ENCODE data around the gene MOB3B.

Gene MOB3B

DNA sequence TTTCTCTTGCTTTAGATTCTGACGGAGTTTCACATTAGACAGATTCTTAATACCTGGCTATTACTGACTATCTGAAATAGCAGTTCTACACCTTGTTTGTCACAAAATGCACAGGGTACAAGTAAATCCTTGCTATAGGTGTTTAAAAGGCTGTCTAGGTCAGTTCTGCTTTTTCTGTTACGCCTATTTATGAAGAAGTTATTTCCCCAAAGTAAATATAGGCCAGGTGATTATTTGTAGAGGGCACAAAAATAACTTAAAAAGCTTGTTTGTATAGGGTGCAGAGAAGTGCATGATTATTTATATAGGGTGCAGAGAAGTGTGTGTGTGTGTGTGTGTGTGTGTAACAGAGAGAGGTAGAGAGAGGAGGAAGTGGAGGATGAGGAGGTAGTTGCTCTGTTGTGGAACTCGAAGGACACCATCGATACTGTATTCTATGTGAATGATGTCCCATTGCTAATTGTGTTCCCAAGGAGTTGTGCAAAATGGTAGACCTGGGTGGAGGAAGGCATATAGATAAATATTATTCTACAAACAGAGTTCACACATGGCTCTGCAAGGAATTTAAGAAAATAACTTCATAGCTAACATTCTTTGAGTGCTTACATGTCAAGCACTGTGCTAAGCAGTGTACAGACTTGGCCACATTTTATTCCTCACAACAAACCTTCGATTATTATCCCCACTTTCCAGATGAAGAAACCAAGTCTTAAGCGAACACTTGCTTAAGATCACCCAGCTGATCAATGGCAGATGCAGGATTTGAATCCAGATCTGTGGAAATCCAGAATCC lies 136.4 kb downstream of the MOB3B start:
- DNase-seq (ENCODE audit: low read depth in 2 of 2), result no peak

DNA sequence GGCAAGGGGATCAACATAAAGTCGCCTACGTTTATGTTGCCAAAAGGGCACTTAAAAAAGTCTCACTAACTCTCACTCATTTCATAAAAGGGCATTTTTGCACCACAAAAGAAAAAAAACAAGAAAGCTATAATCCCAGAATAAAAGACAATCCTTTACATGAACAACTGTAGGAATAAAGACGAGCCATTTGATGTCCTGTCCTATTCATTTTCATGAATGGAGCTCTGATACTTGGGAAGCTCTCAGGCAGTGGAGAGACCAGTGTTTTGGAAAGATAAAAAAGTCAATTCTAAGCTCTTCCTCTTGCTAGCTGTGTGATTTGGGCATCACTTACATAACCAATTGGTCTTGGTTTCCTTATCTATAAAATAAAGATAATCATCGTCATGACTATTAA lies 137.2 kb downstream of the MOB3B start:
- no peak for DNase-seq (ENCODE audit: low read depth in 2 of 2)

DNA sequence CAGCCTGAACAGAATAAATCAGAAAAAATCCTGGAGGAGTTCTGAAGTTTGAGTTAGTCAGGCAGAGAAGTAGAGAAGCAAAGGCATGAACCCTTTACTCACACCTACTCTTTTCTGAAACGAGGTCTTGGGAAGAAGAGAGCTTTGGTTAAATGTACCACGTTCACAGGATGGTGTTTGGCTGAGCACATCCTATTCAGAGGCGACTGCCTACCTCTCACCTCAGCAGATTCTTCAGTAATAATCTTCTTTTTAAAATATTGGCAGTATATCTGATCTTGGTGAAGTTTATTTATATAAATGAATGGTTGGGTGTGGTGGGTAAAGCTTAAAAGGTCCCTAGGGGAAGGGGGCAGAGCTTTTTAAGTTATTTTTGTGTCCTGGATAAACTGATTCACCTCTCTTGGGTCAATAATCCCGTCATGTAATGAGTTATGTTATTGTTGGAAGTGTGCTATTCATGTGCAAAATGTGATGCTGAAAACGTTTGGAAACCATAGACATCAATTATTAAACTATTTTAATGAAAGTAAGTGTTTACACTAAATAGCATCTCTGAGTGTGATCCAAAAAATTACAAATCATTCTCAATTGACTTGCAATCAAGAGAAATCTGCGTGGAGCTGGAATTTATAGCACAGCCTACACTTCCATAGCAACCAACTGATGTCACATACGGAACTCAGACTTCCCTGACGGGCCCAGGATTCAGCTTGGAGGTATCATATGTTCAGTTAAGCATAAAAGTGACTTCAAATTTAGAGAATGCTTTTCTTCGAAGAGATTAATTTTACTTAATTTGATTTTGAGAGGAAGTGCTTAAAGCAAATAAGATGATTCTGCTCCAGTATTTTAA lies 138.3 kb downstream of the MOB3B start:
- DNase-seq (ENCODE audit: low read depth in 2 of 2), result no peak

DNA sequence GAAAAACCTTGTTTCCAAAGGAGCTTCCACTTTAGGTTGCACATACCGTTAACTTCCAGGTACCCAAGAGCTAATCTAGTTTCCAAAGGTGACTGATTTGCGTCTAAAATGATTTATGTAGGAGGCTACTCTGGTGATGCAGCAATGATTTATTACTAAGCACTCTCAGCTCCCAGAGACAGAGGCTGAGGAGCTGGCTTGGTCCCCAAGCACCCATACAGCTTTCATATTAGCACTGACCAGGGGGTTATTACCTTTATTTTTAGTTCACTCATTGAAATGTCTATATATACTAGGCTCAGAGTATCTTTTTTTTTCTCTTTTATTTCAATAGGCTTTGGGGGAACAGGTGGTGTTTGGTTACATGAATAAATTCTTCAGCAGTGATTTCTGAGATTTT lies 141.5 kb downstream of the MOB3B start:
- no peak for DNase-seq (ENCODE audit: low read depth in 2 of 2)

DNA sequence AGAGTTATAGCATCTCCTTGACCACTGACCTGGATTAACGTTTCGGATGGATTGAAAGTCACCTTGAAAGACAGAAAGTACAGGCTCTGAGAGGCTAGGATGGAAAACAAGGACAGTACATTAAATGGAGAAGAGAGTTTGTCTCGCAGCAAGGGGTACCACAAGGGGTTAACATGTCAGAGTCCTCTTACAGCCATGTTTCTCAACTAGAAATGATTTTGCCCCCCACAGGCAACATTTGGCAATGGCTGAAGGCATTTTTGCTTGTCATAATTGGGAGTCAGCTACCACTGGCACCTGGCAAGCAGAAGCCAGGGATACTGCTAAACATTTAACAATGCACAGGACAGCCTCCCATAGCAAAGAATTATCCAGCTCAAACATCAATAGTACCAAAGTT lies 141.9 kb downstream of the MOB3B start:
- DNase-seq (ENCODE audit: low read depth in 2 of 2), result no peak

DNA sequence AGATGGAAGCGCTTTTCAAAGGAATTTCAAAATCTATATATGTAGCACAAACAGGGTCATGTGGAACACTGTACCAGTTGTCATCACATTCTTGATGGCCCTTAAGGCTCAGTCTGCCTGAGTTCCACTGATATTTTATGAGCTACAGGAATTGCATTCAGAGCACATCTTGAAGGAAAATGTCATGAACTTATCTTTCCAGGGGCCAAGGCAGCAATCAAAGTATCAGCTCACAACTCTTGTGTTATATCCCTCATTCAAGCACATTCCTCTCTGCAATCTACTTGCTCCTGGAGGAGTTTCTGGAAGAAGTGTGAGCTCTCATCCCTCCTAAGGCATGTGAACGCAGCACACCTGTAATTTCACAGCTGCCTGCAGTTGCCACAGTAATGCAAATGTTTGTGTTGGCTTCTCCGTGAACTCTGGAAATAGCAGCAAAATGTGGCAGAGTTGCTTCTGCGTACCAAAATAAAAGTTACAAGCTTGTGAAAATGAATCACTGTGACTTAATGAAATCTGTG lies 143.0 kb downstream of the MOB3B start:
- DNase-seq (ENCODE audit: low read depth in 2 of 2), result no peak

DNA sequence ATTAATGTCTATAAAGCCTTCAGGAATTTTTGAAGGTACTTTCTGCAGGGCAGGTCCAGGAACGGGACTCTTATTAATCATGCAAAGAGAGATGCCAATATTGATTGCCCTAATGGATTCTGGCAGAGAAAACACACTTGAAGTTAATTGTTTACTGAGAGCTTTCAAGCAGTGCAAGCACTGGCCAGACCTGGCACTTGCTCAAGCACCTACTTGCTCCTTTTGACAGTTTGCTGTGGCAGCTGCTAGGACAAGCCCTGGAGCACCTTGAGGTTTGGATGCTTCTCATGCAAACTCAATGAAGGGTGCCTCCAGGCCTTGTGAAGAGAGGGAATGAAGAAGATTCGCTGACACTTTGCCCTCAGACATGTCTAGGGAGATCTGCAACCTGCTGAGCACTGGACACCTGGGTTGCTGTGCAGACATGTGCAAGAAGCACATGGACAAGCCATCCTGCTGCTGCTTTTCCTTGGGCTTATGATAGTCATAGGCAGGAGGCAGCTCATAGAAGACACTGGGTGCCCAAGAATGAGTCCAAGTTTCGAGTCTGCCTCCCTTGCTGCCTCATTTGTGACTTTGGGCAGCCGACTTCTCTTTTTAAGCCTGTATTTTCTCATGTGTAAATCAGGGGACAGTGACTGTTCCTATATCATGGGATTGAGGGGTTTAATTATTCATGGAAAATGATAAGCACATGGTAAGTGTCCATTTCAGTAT lies 143.8 kb downstream of the MOB3B start:
- DNase-seq (ENCODE audit: low read depth in 2 of 2), result no peak

DNA sequence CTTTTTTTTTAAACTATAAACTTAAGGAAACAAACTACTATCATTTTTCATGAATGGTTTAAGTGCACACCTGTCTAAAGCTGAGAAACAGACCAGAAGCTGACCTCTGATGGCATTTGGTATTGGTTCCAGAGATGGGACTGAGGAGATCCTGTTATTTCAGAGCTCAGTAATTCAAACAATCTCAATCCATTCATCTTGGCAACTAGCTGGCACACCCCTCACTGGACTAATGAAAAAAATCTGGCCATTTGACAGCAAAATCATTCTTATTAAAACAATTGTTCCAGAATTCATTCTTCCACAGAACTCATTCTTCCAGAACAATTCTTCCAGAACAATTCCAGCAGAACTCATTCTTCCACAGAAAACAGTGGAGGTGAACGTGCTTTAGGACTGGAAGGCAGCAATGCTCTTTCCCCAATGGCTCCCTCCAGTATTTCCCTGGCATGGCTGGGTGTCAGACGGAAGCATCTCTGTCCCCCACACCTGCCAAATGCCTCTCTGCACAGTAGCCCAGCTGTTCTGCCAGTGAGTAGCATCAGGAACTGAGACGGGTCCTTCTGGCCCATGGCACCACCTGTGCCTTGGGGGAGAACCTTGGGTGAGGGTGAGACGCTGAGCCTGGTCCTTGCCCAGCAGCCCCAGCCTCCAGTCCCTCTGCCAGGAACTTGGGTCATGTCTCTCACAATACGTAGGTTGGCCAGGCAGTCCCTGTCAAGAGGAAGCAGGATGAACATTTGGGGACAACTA lies 145.2 kb downstream of the MOB3B start:
- no peak for DNase-seq (ENCODE audit: low read depth in 2 of 2)

DNA sequence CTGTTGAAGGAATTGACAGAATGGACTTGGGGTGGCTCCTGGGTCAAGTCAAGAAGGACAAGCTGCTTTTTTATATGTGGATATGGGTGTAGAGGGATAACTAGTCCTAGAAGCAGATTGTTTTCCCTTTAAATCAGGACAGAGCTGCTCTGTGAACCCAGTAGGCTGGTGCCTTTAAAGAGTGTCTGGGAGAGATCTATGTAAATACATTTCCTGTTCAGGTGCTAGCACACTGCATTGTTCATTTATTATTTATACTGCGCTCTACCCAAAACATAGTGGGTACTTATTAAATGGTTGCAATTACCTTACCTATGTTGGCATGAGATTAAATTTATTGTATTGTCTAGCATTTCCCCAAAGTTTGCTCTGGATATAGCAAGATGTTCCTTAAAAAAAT lies 146.1 kb downstream of the MOB3B start:
- no peak for DNase-seq (ENCODE audit: low read depth in 2 of 2)

DNA sequence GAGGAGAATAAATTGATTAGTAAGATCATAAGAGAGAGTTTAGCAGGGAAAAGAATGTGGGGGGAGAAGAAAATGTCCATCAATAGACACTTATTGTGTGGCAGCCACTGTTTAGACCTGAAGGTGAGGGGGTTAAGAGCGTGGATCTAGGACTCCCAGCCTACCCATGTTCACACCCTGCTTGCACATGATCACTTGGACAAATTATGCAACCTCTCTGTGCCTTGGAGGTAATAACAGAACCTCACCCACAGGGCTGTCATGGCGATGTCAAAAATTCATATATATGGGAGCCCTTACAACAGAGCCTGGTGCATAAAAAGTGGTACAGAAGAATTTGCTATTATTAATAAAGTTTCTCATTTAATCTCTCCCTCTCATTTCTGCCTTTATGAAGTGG lies 146.6 kb downstream of the MOB3B start:
- no peak for DNase-seq (ENCODE audit: low read depth in 2 of 2)

DNA sequence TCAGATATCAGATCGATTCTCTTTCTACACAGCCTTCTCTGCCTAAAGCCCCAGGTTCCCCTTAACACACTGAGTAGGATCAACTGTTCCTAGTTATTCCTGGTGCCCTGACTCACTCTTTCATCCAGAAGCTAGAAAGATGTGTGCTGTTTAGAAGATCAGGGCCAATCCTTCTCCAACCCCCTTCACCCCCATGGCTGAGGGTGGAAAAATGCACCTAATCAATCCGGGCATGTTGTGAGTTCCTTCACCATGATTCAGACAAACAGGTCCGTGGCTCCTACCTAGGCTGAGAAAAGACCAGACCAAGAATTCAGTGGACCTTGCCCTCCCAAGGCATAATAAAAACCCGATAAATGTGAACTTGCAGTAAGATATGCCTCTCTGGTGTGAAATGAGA lies 147.3 kb downstream of the MOB3B start:
- no peak for DNase-seq (ENCODE audit: low read depth in 2 of 2)

DNA sequence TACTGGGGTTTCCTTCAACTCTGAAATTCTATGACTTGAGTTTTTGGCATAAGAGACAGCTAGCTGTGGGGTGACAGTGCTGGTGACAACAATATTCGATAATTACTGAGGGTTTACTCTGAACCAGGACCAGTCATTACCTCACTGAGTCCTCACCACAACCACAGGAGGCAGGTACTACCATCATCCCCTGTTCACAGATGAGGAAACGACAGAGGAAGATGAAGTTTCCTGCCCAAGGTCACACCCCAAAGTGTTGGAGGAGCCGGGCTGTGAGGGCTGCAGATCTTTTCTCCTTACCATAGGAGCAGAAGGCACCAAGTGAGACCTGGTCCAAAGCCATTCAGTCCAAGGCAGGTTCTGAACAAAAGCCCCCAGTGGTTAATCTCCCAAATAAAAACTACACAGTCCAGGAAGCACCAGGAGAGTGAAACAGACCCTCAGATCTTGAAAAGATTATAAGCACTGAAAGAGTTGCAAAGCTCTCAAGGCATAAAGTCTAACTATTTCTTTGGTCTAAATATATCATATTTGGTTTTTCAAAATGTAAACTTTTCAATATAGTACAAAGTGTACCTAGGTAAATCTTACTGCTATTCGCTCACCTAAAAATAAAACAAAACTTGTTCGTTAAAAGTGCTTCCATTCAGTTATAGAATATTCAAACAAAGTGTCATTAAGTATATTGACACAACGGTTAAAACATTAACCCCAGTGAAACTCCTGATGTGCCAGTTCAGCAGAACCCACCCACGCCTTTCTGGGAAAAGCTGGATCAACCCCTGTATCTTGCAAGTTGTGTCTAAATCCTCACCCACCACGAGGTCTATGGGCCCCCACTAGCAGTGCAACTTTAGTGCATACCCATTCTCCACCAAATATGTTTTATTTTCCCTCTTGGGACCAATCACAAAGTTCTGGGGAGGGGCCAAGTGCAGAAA lies 150.0 kb downstream of the MOB3B start:
- no peak for DNase-seq (ENCODE audit: low read depth in 2 of 2)

DNA sequence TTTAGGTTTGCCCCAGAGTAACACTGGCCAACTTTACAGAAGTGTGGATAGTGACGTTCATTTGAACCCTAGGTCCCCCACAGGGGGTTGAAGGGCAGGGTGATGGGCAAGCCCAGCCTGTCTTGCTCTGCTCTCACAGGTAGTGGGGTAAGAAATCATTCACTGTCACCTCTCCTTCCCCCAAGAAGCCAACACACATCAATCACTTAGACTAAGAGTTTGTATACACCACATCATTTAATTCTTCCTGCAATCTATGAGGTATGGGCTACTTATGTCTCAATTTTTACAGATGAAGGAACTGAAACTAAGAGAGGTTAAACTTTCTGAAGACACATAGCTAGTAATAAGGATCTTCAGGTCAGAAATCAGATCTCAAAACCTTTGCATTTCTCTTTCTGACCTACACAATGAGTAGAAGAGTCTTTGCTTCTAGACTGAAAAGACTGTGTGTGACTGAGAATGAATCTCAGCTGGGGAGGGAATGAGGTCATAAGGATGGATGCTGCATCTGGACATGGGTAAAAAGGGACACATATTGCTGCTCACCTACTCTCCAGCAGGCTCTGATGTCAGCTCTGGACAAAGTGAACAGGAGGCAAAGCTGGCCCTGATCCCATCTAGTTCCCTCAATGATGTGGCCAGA lies 151.7 kb downstream of the MOB3B start:
- DNase-seq (ENCODE audit: low read depth in 2 of 2), result no peak

DNA sequence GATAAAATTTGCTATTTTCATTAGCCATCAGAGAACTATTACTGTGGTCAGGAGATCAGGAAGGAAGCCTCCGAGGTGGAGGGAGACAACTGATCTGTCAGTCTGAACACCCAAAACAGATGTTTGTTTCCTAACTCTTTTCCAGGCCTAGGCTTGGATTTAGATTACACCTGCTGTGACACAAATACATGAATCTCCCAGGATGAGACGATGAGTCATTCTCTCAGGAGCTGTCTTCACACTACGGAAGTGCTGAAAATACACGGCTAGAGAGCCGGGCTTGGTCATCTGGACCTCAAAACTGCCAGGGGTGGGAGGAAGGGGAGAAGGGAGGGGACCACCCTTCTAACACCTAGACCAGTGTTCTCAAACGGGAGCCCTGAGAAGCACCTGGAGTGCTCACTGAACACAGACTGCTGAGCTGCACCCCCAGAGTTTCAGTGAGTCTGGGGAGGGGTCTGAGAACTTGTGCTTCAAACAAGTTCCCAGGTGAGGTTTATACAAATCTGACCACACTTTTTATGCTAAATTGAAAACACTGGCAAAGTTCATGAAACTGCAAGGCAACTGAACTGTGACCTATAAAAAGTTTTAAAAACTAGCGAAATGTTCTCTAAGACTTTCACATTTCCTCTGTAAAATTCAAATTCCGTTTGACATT lies 152.3 kb downstream of the MOB3B start:
- DNase-seq (ENCODE audit: low read depth in 2 of 2), result no peak

DNA sequence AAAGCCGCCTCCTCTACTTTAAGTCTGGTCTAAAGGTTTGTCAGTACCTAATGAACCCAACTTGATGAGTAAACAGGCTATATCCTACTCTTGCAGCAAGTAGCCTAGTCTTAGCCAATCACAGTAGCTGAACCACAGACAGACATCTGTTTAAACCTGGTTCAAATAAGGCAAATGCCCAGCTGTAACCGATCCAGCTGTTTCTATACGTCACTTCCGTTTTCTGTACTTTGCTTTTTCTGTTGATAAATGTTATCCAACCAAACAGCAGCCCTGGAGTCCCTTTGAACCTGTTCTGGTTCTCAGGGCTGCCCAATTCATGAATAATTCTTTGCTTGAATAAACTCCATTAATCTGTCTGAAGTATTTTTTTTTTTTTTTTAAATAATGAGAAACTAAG lies 155.8 kb downstream of the MOB3B start:
- no peak for DNase-seq (ENCODE audit: low read depth in 2 of 2)

DNA sequence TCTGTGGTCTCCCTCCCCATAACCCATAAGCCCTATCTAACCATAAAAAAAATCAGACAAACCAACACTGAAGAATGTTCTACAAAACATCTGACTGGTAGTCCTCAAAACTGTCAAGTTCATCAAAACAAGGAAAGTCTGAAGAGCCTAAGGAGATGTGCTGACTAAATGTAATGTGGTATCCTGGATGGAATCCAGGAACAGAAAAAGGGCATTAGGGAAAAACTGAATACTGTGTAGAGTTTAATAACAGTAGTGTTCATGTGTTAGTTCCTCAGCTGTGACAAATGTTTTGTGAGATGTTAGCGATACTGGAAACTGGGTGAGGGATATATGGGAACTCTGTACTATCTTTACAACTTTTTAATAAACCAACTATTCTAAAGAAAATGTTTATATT lies 157.0 kb downstream of the MOB3B start:
- no peak for DNase-seq (ENCODE audit: low read depth in 2 of 2)

DNA sequence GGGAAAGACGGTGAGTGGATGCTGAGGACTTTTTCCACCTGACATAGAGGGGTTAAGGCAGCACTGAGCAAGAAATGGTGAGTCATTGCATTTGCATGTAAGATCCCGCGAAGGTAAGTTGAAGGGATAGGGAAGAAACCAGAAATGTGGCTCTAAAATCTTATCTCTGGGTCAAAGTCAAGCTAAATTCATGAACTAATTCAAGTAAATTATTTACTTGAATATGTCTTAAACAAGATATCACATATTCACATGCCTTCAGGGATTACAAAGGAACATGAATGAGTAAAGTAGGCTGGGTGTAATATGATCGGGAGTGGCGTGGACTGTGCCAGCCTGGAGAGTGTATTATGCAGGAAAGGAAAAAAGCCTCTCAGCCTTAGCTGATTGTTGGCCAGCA lies 158.2 kb downstream of the MOB3B start:
- DNase-seq (ENCODE audit: low read depth in 2 of 2), result no peak

DNA sequence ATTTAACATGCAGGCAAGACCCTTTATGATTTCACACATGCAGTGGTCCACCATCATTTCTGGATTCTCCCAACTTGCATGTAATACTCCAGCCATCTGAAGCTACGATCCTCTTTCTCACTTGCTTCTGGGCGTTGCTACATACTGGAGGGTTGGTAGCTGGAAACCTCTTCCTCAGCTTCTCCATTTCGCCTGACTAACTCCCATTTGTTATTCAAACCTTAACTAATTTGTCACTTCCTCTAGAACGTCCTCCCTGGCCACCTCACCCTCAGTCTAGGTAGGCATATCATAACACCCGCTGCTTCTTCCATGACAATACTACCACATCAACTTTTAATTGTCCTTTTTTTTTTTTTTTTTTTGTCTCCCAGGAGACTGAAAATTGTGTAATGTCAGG lies 160.0 kb downstream of the MOB3B start:
- DNase-seq (ENCODE audit: low read depth in 2 of 2), result no peak

DNA sequence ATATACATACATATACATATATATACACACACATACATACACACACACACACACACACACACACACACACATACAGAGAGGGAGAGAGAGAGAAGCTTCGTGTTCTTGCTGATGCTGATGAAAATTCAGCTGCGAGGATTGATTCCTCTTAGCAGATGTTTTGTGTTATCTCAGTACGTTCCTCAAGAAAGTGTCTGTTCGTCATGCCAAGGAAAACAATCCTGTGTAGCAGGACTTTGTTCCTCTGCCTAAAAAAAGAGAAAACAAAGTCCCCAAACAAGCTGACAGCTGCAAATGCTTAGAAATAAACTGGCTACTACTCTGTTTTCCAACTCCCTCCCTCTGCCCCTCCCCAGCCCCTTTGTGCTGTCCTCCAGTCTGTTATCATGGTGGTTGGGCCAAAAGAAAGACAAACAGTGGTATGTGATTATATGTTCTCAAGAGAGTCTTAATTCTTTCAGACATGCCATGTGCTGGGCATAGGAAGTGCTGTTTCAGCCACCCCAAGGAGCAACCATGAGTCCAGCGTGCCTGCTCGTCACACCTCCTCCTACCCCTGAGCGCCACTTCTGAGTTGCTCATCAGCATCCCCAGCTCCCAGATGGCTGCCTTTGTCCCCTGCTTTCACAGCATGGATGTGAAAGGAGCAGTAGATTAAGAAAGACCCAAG lies 161.2 kb downstream of the MOB3B start:
- no peak for DNase-seq (ENCODE audit: low read depth in 2 of 2)
